Stomach (tissue), 9 donors: ENCODE data around the gene NOSTRIN. TPM values are rescaled to one million over a fixed set of nuclear protein-coding genes. Genes with fewer than 3 reads are reported as not detected.

Experiments used
- DNase-seq, 2 donors: peaks; one replicate each; pipeline versions ENCODE4 v3.0.0 to v3.0.0-alpha.2; 2013 to 2019
- H3K27ac ChIP-seq, 5 donors: fragments of 200-600 bp in 4 of 5; sonication (generic) in 4 of 5; one replicate each; pipeline ENCODE4 v1.5.1; 2013 to 2019; ENCODE audit warnings: mild to moderate bottlenecking in 1 of 5, moderate library complexity in 1 of 5
- H3K27me3 ChIP-seq, 3 donors: fragments of 200-600 bp; sonication (generic); one replicate each; pipeline ENCODE4 v1.5.1; 2017 to 2019; ENCODE audit warnings: mixed run types in 1 of 3
- H3K36me3 ChIP-seq, 4 donors: fragments of 200-600 bp; sonication (generic); 1 replicate in 3 of 4; 2 replicates in 1 of 4; pipeline ENCODE4 v1.5.1; 2016 to 2019
- H3K4me1 ChIP-seq, 4 donors: fragments of 200-600 bp; sonication (generic); one replicate each; pipeline ENCODE4 v1.5.1; 2016 to 2019
- H3K4me3 ChIP-seq, 4 donors: fragments of 200-600 bp; sonication (generic) in 3 of 4; one replicate each; pipeline ENCODE4 v1.5.1; 2016 to 2019; ENCODE audit warnings: mild to moderate bottlenecking in 1 of 4
- H3K9me3 ChIP-seq, 4 donors: fragments of 200-600 bp; sonication (generic); one replicate each; pipeline ENCODE4 v1.5.1; 2016 to 2019
- CTCF ChIP-seq, 7 experiments: fragments of 450-650 bp in 4 of 7; fragments of 200-600 bp in 3 of 7; sonication (generic) in 3 of 7; IDR thresholded peaks; one replicate each; pipeline ENCODE4 v1.5.1; 2016 to 2019; ENCODE audit warnings: antibody characterized with exemption in 7 of 7, control low read depth in 2 of 7, mild to moderate bottlenecking in 1 of 7
- EP300 ChIP-seq: sonication (generic); formaldehyde crosslinking; IDR thresholded peaks from one replicate; pipeline ENCODE4 v1.6.1; 2017; ENCODE audit warnings: antibody characterized with exemption
- POLR2A ChIP-seq, 4 donors: fragments of 450-650 bp; IDR thresholded peaks; one replicate each; pipeline ENCODE4 v1.6.1; 2016; ENCODE audit warnings: antibody characterized with exemption in 4 of 4, control low read depth in 2 of 4, mild to moderate bottlenecking in 1 of 4, moderate library complexity in 1 of 4
- POLR2AphosphoS5 ChIP-seq, 3 donors: sonication (generic); formaldehyde crosslinking; IDR thresholded peaks; one replicate each; pipeline ENCODE4 v1.6.1; 2016; ENCODE audit warnings: antibody characterized with exemption in 3 of 3
- WGBS, 5 donors: extraction: QIAGEN DNeasy Blood & Tissue Kit in 3 of 5; methylation state at CpG; one replicate each; pipeline versions ENCODE4 v1.1.5 to v1.1.7; 2013 to 2018; 5-methylcytosine and 5-hydroxymethylcytosine counted together
- intact Hi-C: fragments of 100-400 bp; cut with DNase I; formaldehyde crosslinking; loops from one replicate; pipeline ENCODE4 v1.15.1; 2023; ENCODE audit warnings: low total_unique reads
- polyA plus RNA-seq, 3 donors: library from polyadenylated mRNA; stranded (reverse); fragments of 200-250 nt; gene quantifications; one replicate each; pipeline ENCODE4 v1.2.3, GENCODE V29; 2013
- total RNA-seq, 5 donors: library from RNA; depleted of rRNA; stranded (reverse); fragments of >200 nt; gene quantifications; one replicate each; pipeline versions ENCODE4 v1.1.0 to v1.2.3, GENCODE V29; 2014 to 2016
- donor health status: healthy with polysubstance abuse.
- donor health status: Bipolar disorder and iron deficiency.
- donor health status: healthy.

Gene NOSTRIN
- total and polyA plus RNA-seq, 8 donors = 13.3 to 117 (median 49.4) TPM

DNA sequence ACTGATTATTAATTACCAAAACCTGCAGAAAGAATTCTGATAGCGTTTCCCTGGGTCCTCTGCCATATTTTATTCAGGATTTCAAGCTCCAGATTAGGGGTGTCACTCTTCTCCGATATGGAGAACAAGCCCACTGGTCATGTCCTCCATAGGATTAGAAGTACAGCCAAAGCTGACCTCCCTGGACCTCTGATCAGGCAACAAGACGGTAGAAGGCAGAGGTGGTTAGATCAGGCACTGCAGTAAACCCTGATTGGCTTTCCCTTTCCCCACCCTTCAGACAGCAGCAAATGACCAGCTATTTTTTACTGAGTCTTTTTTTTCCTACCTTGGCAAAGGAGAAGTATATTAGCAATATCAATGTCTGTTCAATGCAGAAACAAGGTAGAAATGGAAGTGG, 50.0 kb downstream of the NOSTRIN start:
- Histone ChIP-seq H3K27me3 (no peaks in the 10 kb centered on the region), H3K27ac (no peak overlapping the region), H3K4me3 (no peak overlapping the region), H3K9me3 (no peaks in the 10 kb centered on the region), H3K4me1 (peaks cover 0 to 27% (median 4%) of the 10 kb centered on the region in 4 donors), H3K36me3 (peaks cover 0 to 52% (median 28%) of the 10 kb centered on the region in 4 donors)
- DNase-seq = no peak
- TF ChIP-seq POLR2AphosphoS5 (IDR thresholded peaks at IDR 0.05) (no peak), CTCF (IDR thresholded peaks at IDR 0.05) (no peak), POLR2A (IDR thresholded peaks at IDR 0.05) (no peak), EP300 (no peak)
- WGBS, 5 donors = 33 to 79% (median 62%) methylated on average over 3 of the region's 3 CpGs
- intact Hi-C loops = no loop called here

DNA sequence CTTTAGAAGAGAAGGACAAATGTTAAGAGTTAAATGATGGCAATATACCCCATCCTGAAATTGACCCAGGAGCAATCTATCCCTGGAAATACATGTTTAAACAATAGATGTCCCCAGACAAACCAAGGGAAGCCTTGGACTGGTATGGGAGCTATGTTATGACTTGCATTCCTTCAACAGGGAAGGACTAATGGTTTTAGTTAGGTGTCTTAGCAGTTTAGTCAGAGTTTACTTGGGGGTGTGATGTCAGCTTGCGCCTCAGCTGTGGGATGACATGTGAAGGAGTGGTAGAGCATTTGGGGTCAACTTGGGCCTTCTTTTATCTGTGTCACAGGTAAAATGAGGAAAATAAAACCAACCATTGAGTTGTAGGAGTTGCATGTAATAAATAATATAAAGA, 51.0 kb downstream of the NOSTRIN start:
- DNase-seq = no peak
- TF ChIP-seq POLR2A (IDR thresholded peaks at IDR 0.05) (no peak), POLR2AphosphoS5 (IDR thresholded peaks at IDR 0.05) (no peak), EP300 (no peak), CTCF (IDR thresholded peaks at IDR 0.05) (no peak)
- peaks cover 0 to 27% (median 4%) of the 10 kb centered on the region in 4 donors for H3K4me1 ChIP-seq
- H3K9me3 ChIP-seq = no peaks in the 10 kb centered on the region
- intact Hi-C loops = no loop called here
- no peak overlapping the region for H3K27ac ChIP-seq
- H3K27me3 ChIP-seq = no peaks in the 10 kb centered on the region
- peaks cover 0 to 61% (median 32%) of the 10 kb centered on the region in 4 donors for H3K36me3 ChIP-seq
- H3K4me3 ChIP-seq = no peak overlapping the region
- WGBS, 5 donors = 95 to 100% (median 100%) methylated on average over 1 of the region's 1 CpG

GRCh38 chr2:168854651-168855050, 52.2 kb downstream of the NOSTRIN start:
- H3K27ac ChIP-seq = no peak overlapping the region
- peaks cover 0 to 18% (median 4%) of the 10 kb centered on the region in 4 donors for H3K4me1 ChIP-seq
- DNase-seq = no peak
- no peaks in the 10 kb centered on the region for H3K27me3 ChIP-seq
- no peak overlapping the region for H3K4me3 ChIP-seq
- WGBS, 5 donors = 94 to 99% (median 97%) methylated on average over 5 of the region's 5 CpGs
- intact Hi-C loops = no loop called here
- H3K36me3 ChIP-seq = peaks cover 0 to 72% (median 32%) of the 10 kb centered on the region in 4 donors
- TF ChIP-seq EP300 (no peak), CTCF (IDR thresholded peaks at IDR 0.05) (no peak), POLR2A (IDR thresholded peaks at IDR 0.05) (no peak), POLR2AphosphoS5 (IDR thresholded peaks at IDR 0.05) (no peak)
- no peaks in the 10 kb centered on the region for H3K9me3 ChIP-seq

- H3K4me1 ChIP-seq = peaks cover 0 to 13% (median 4%) of the 10 kb centered on the region in 4 donors
- peaks cover 0 to 81% (median 39%) of the 10 kb centered on the region in 4 donors for H3K36me3 ChIP-seq
- H3K27ac ChIP-seq = no peak overlapping the region
- no peaks in the 10 kb centered on the region for H3K9me3 ChIP-seq
- no peak for DNase-seq
- WGBS, 5 donors = 95 to 98% (median 96%) methylated on average over 3 of the region's 3 CpGs
- no peak for TF ChIP-seq POLR2A (IDR thresholded peaks at IDR 0.05)
- TF ChIP-seq EP300 = no peak
- no peak for TF ChIP-seq CTCF (IDR thresholded peaks at IDR 0.05)
- no peak for TF ChIP-seq POLR2AphosphoS5 (IDR thresholded peaks at IDR 0.05)
- H3K27me3 ChIP-seq = no peaks in the 10 kb centered on the region
- H3K4me3 ChIP-seq = no peak overlapping the region
- intact Hi-C loops = no loop called here
Observed at GRCh38 chr2:168855601-168856000, 53.2 kb downstream of the NOSTRIN start.
